GM12878 (cell line): ENCODE measurements around the gene SERPINA4.

Experiments
- ATF3 ChIP-seq: IDR thresholded peaks from 2 replicates; pipeline ENCODE4 v1.6.1; 2011; ENCODE audit warnings: low read depth, mild to moderate bottlenecking, low read length, moderate library complexity, borderline replicate concordance; ENCODE audit errors: extremely low read depth
- CREM ChIP-seq: IDR thresholded peaks from 2 replicates; pipeline ENCODE4 v1.6.1; 2014; ENCODE audit warnings: antibody characterized with exemption, low read depth
- CTCF ChIP-seq, 3 experiments: IDR thresholded peaks in 2 of 3; conservative IDR thresholded peaks in 1 of 3; 2 replicates each; pipeline ENCODE4 v1.5.1; 2011; ENCODE audit warnings: low read depth in 3 of 3, low read length in 3 of 3, mild to moderate bottlenecking in 3 of 3, control low read depth in 2 of 3, moderate library complexity in 2 of 3, inconsistent platforms in 1 of 3, mixed read lengths in 1 of 3; ENCODE audit not compliant: control insufficient read depth in 2 of 3, insufficient read depth in 1 of 3; ENCODE audit errors: extremely low read depth in 1 of 3
- TAF1 ChIP-seq: IDR thresholded peaks from 2 replicates; pipeline ENCODE4 v1.6.1; 2011; ENCODE audit warnings: mild to moderate bottlenecking, low read depth, low read length, borderline replicate concordance

GRCh38 chr14:94559638-94560290 lies 1.5 kb upstream of the SERPINA4 start:
- TF ChIP-seq CTCF (IDR thresholded peaks at IDR 0.05 in 2 of 3, conservative IDR thresholded peaks at IDR 0.05 in 1 of 3; ENCODE audit: control insufficient read depth in 2 of 3, extremely low read depth in 1 of 3, insufficient read depth in 1 of 3, low read depth in 3 of 3, low read length in 3 of 3), result no peak
- no peak for TF ChIP-seq CREM
- no peak for TF ChIP-seq TAF1
- no peak for TF ChIP-seq ATF3
